ENCODE data around the gene ASCL5. TPM values are rescaled to one million over a fixed set of nuclear protein-coding genes. Genes with fewer than 3 reads are reported as not detected.

ASCL5 gene
- total RNA-seq, 1 donor from 2014 or later: not detected

DNA sequence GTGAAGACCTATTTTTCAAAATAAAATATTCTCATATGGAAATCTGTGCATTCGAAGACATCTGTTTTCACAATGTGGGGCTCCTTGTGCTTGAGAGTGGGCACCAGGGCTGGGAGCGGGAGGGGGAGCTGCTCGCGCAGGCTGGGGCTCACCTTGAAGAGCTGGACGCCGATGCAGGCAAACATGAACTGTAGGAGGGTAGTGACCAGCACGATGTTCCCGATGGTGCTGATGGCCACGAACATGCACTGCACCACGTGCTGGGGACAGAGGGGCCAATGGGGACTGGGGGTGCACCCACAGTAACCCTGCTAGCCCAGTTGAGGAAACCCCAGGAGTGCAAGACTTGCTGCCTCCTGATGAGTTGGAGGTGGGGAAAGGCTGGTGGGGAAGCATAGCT lies 61.3 kb downstream of the ASCL5 start:
- Mint-ChIP-seq H3K27me3 (ENCODE audit: low read depth) (no peaks in the 10 kb centered on the region), H3K9me3 (no peaks in the 10 kb centered on the region), H3K4me1 (peaks cover 20% of the 10 kb centered on the region), H3K36me3 (ENCODE audit: low read depth) (no peaks in the 10 kb centered on the region), H3K27ac (ENCODE audit: unreplicated experiment) (no peak overlapping the region), H3K4me3 (no peak overlapping the region)
- TF ChIP-seq CTCF (conservative IDR thresholded peaks at IDR 0.05): no peak
- no peak for DNase-seq (ENCODE audit: low read depth, low spot score)

GRCh38 chr1:201064806-201065205 lies 62.2 kb downstream of the ASCL5 start:
- no peaks in the 10 kb centered on the region for H3K36me3 Mint-ChIP-seq (ENCODE audit: low read depth)
- H3K27me3 Mint-ChIP-seq (ENCODE audit: low read depth): no peaks in the 10 kb centered on the region
- no peak overlapping the region for H3K27ac Mint-ChIP-seq (ENCODE audit: unreplicated experiment)
- DNase-seq (ENCODE audit: low read depth, low spot score): no peak
- H3K4me3 Mint-ChIP-seq: no peak overlapping the region
- no peaks in the 10 kb centered on the region for H3K9me3 Mint-ChIP-seq
- H3K4me1 Mint-ChIP-seq: peaks cover 21% of the 10 kb centered on the region
- TF ChIP-seq CTCF (conservative IDR thresholded peaks at IDR 0.05): no peak

Other genes with a start within 250 kb of the ASCL5 start
- 50.4 and 51.8 TPM in 2 replicates for gene INAVA, start 232.3 kb downstream of the ASCL5 start, total RNA-seq
- gene KIF21B, start 103.5 kb downstream of the ASCL5 start, total RNA-seq: 28.1 and 28.9 TPM in 2 replicates
- gene CACNA1S, start 14.8 kb downstream of the ASCL5 start, total RNA-seq: 0.07 TPM in 2 replicates
- 78.1 and 89.4 TPM in 2 replicates for gene TMEM9, start 27.3 kb upstream of the ASCL5 start, total RNA-seq
- gene IGFN1, start 63.6 kb upstream of the ASCL5 start, total RNA-seq: not detected in 2 replicates
- gene PKP1, start 156.3 kb upstream of the ASCL5 start, total RNA-seq: not detected in 2 replicates